Measurements from ENCODE around the gene MEIS1. TPM values are rescaled to one million over a fixed set of nuclear protein-coding genes. Genes with fewer than 3 reads are reported as not detected.

Gene MEIS1
- total RNA-seq, 1 experiment from 2014 or later, result 4.1 TPM

- Histone ChIP-seq H3K4me2 (ENCODE audit: low read length) (no peak overlapping the region), H3K9ac (ENCODE audit: low read length) (no peak overlapping the region), H3K36me3 (ENCODE audit: low read depth, low read length) (no peaks in the 10 kb centered on the region), H4K20me1 (ENCODE audit: low read length) (no peaks in the 10 kb centered on the region), H3K9me2 (replicated peaks; ENCODE audit: low read length) (no peaks in the 10 kb centered on the region), H3K9me3 (ENCODE audit: low read length) (no peaks in the 10 kb centered on the region), H2AFZ (ENCODE audit: low read length) (no peak overlapping the region), H3K79me2 (ENCODE audit: low read length) (no peaks in the 10 kb centered on the region), H3K4me3 (ENCODE audit: low read length) (no peak overlapping the region), H3F3A (ENCODE audit: low read length, unreplicated experiment) (no peaks in the 10 kb centered on the region), H3K4me1 (ENCODE audit: insufficient read depth, low read length) (no peaks in the 10 kb centered on the region), H3K27ac (ENCODE audit: low read length) (no peak overlapping the region), H3K27me3 (ENCODE audit: low read length) (peaks cover 53% of the 10 kb centered on the region)
- intact Hi-C loops (cut with micrococcal nuclease), result loop anchor here (2.0 kb wide), 1 partner anchor 893 kb away; no protein-coding TSS in a partner anchor
- TF ChIP-seq, protein P1, sequence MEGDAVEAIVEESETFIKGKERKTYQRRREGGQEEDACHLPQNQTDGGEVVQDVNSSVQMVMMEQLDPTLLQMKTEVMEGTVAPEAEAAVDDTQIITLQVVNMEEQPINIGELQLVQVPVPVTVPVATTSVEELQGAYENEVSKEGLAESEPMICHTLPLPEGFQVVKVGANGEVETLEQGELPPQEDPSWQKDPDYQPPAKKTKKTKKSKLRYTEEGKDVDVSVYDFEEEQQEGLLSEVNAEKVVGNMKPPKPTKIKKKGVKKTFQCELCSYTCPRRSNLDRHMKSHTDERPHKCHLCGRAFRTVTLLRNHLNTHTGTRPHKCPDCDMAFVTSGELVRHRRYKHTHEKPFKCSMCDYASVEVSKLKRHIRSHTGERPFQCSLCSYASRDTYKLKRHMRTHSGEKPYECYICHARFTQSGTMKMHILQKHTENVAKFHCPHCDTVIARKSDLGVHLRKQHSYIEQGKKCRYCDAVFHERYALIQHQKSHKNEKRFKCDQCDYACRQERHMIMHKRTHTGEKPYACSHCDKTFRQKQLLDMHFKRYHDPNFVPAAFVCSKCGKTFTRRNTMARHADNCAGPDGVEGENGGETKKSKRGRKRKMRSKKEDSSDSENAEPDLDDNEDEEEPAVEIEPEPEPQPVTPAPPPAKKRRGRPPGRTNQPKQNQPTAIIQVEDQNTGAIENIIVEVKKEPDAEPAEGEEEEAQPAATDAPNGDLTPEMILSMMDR (conservative IDR thresholded peaks at IDR 0.05; ENCODE audit: low read depth, low read length), result no peak
- TF ChIP-seq EZH2 (IDR thresholded peaks at IDR 0.05; ENCODE audit: low read length, unreplicated experiment), result no peak
- TF ChIP-seq EZH2phosphoT487 (IDR thresholded peaks at IDR 0.05; ENCODE audit: borderline replicate concordance, low read length), result no peak
- POLR2A ChIA-PET (ENCODE audit: unreplicated experiment), result no interaction called here
- no peak for ATAC-seq
- CTCF ChIA-PET, result no interaction called here
- BruUV-seq (replicated peaks), result no TSS peak
- no peak for DNase-seq
These were observed 149.0 kb downstream of the MEIS1 start for GRCh38 chr2:66583881-66584280.

DNA sequence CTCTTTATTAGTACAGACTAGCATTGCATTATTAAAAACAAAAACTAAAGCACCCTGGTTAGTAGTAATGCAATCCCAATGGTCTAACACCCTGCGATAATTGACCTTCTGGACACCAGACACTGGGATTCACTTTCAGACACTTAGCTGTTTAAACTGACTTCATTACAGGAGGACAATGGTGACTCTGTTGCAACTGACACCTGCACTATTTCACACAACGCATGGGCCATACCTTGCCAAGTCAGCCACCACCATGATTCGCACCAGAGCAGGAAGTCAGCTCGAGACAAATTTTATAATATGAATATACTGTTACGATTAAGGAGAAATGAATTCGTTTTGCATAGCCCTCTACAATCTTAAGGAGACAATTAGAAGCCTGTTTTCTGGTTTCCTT, 150.7 kb downstream of the MEIS1 start:
- Histone ChIP-seq H3K9me3 (ENCODE audit: low read length) (no peaks in the 10 kb centered on the region), H3K9me2 (replicated peaks; ENCODE audit: low read length) (no peaks in the 10 kb centered on the region; the same call in 1 of the 2 replicates), H3K36me3 (ENCODE audit: low read depth, low read length) (no peaks in the 10 kb centered on the region), H3K4me1 (ENCODE audit: insufficient read depth, low read length) (no peaks in the 10 kb centered on the region), H3F3A (ENCODE audit: low read length, unreplicated experiment) (no peaks in the 10 kb centered on the region), H2AFZ (ENCODE audit: low read length) (no peak overlapping the region), H3K79me2 (ENCODE audit: low read length) (no peaks in the 10 kb centered on the region), H3K4me2 (ENCODE audit: low read length) (no peak overlapping the region), H3K27ac (ENCODE audit: low read length) (no peak overlapping the region), H3K27me3 (ENCODE audit: low read length) (peaks cover 36% of the 10 kb centered on the region), H4K20me1 (ENCODE audit: low read length) (no peaks in the 10 kb centered on the region), H3K4me3 (ENCODE audit: low read length) (no peak overlapping the region), H3K9ac (ENCODE audit: low read length) (no peak overlapping the region)
- TF ChIP-seq EZH2phosphoT487 (IDR thresholded peaks at IDR 0.05; ENCODE audit: borderline replicate concordance, low read length) (no peak), EZH2 (IDR thresholded peaks at IDR 0.05; ENCODE audit: low read length, unreplicated experiment) (no peak)
- TF ChIP-seq, protein P1 (conservative IDR thresholded peaks at IDR 0.05; ENCODE audit: low read depth, low read length), result no peak
- no TSS peak for BruUV-seq (replicated peaks)
- DNase-seq, result no peak
- intact Hi-C loops (cut with micrococcal nuclease), result loop anchor here (2.0 kb wide), 1 partner anchor 891 kb away; no protein-coding TSS in a partner anchor
- ChIA-PET POLR2A (ENCODE audit: unreplicated experiment) (no interaction called here), CTCF (no interaction called here)
- no peak for ATAC-seq

GRCh38 chr2:66587216-66587615, 152.3 kb downstream of the MEIS1 start:
- Histone ChIP-seq H3K9me3 (ENCODE audit: low read length) (no peaks in the 10 kb centered on the region), H3K4me1 (ENCODE audit: insufficient read depth, low read length) (no peaks in the 10 kb centered on the region), H3K4me2 (ENCODE audit: low read length) (no peak overlapping the region), H3K4me3 (ENCODE audit: low read length) (no peak overlapping the region), H3K9me2 (replicated peaks; ENCODE audit: low read length) (no peaks in the 10 kb centered on the region; the same call in 1 of the 2 replicates), H3K9ac (ENCODE audit: low read length) (no peak overlapping the region), H4K20me1 (ENCODE audit: low read length) (no peaks in the 10 kb centered on the region), H3K36me3 (ENCODE audit: low read depth, low read length) (no peaks in the 10 kb centered on the region), H3K27me3 (ENCODE audit: low read length) (peaks cover 24% of the 10 kb centered on the region), H3K79me2 (ENCODE audit: low read length) (no peaks in the 10 kb centered on the region), H3F3A (ENCODE audit: low read length, unreplicated experiment) (no peaks in the 10 kb centered on the region), H2AFZ (ENCODE audit: low read length) (no peak overlapping the region), H3K27ac (ENCODE audit: low read length) (no peak overlapping the region)
- intact Hi-C loops (cut with micrococcal nuclease), result no loop called here
- CTCF ChIA-PET, result no interaction called here
- TF ChIP-seq, protein P1 (conservative IDR thresholded peaks at IDR 0.05; ENCODE audit: low read depth, low read length), result peak; percentile 69
- no peak for TF ChIP-seq EZH2 (IDR thresholded peaks at IDR 0.05; ENCODE audit: low read length, unreplicated experiment)
- TF ChIP-seq EZH2phosphoT487 (IDR thresholded peaks at IDR 0.05; ENCODE audit: borderline replicate concordance, low read length), result no peak
- POLR2A ChIA-PET (ENCODE audit: unreplicated experiment), result no interaction called here
- BruUV-seq (replicated peaks), result no TSS peak
- DNase-seq (peak; percentile 60), ATAC-seq (peak; percentile 62; the same call in 1 of the 2 replicates)
